ENCODE measurements around the gene GATAD1.

DNA sequence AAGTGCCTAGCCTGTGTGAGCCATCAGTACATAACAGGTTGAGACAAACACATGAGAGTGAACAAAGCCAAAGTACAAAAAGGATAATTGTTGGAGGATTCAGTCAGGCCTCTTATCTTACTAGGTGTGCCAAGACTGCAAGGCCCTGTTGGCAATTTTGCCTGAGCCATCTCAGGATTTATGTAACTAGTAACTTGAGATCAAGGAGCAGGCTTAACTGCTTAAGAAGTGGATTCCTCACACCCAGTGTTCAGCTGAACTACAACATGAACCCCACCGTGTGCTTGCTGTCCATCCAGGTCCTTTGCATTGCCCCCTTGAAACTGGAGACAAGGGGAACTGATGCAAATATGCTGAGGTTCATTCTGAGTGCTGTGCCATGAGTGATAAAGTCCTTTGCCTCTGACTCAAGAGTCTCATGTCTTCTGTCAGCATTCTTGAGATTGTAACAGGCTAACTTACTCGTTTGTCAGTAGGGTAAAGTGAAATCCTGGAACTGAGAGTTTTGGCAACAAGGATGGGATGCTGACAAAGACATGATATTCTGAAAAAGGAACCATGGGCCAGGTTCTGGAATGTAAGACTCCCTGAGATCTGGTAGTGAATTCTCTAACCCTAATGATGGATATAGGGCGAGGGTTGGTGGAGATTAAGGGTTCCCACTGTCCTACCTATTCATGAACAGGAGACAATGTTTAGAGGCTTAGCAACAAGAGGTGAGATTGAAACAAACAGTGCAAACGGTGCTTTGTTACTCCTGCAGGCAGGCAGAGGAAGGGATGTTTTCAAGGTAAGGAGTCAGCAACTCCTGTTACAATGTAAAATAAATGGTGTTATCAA is 44.1 kb upstream of the GATAD1 start:
- TF ChIP-seq, protein P1, sequence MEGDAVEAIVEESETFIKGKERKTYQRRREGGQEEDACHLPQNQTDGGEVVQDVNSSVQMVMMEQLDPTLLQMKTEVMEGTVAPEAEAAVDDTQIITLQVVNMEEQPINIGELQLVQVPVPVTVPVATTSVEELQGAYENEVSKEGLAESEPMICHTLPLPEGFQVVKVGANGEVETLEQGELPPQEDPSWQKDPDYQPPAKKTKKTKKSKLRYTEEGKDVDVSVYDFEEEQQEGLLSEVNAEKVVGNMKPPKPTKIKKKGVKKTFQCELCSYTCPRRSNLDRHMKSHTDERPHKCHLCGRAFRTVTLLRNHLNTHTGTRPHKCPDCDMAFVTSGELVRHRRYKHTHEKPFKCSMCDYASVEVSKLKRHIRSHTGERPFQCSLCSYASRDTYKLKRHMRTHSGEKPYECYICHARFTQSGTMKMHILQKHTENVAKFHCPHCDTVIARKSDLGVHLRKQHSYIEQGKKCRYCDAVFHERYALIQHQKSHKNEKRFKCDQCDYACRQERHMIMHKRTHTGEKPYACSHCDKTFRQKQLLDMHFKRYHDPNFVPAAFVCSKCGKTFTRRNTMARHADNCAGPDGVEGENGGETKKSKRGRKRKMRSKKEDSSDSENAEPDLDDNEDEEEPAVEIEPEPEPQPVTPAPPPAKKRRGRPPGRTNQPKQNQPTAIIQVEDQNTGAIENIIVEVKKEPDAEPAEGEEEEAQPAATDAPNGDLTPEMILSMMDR (IDR thresholded peaks at IDR 0.05; ENCODE audit: insufficient read depth, low read length, poor library complexity, severe bottlenecking) = no peak
- no peak for TF ChIP-seq EZH2phosphoT487 (conservative IDR thresholded peaks at IDR 0.05; ENCODE audit: low read length)
